ENCODE measurements around the gene ATAD3A. TPM values are rescaled to one million over a fixed set of nuclear protein-coding genes. Genes with fewer than 3 reads are reported as not detected.
A peak's percentile ranks its signal among the peaks of the same experiment; 100 is the strongest.

ATAD3A gene
- total and polyA plus RNA-seq, 7 donors, result 8.6 to 40.4 (median 12.8) TPM

DNA sequence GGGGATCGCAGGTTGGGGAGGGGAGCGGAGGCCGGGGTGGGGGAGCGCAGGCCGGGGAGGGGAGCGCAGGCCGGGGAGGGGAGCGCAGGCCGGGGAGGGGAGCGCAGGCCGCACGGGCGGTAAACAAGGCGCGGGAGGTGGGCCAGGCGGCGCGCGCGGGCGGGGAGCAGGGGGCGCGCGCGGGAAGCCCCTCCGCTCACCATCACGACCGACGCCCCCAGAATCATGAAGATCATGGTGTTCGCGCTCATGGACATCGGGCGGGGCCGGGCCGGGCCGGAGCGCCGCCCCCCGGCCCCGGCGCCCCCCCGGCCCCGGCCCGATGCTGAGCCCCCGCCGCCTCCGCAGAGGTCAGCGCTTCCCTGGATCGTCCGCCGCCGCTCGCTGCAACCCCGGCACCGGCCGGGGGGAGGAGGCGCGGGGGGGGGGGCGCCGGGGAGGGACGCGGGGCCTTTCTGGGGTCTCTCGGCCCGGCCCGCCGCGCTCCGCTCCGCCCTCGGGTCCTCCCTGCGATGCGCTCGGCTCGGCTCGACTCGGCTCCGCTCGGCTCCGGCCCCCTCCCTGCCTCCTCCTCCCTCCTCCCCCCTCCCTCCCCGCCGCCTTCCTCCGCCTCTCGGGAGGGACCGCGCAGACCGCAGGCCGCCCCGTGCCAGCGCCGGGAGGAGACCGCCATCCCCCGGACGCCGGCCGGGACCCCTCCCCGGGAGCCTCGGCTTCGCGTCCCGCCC lies 28.3 kb downstream of the ATAD3A start, which contains the start of gene TMEM240:
TMEM240 (minus strand) TSS at position 535 of the 728 bp plus-strand sequence; CDS start at position 257, 278 bp downstream.
- peak within 1 kb of the TSS; percentile 81 to 85 (median 83) for H3K27ac ChIP-seq
- intact Hi-C loops (cut with DNase I), result no loop called here
- 2% methylated on average over 99 to 100 of the region's 100 CpGs for WGBS, 2 donors
- peak within 1 kb of the TSS; percentile 63 to 88 (median 83) for H3K4me3 ChIP-seq
- H3K9me3 ChIP-seq, result no peaks in the 10 kb centered on the region
- TF ChIP-seq POLR2AphosphoS5 (IDR thresholded peaks at IDR 0.05) (no peak), POLR2A (IDR thresholded peaks at IDR 0.05) (no peak)
- TF ChIP-seq, protein P1, sequence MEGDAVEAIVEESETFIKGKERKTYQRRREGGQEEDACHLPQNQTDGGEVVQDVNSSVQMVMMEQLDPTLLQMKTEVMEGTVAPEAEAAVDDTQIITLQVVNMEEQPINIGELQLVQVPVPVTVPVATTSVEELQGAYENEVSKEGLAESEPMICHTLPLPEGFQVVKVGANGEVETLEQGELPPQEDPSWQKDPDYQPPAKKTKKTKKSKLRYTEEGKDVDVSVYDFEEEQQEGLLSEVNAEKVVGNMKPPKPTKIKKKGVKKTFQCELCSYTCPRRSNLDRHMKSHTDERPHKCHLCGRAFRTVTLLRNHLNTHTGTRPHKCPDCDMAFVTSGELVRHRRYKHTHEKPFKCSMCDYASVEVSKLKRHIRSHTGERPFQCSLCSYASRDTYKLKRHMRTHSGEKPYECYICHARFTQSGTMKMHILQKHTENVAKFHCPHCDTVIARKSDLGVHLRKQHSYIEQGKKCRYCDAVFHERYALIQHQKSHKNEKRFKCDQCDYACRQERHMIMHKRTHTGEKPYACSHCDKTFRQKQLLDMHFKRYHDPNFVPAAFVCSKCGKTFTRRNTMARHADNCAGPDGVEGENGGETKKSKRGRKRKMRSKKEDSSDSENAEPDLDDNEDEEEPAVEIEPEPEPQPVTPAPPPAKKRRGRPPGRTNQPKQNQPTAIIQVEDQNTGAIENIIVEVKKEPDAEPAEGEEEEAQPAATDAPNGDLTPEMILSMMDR (IDR thresholded peaks at IDR 0.05), result no peak
- peaks cover 0 to 26% (median 23%) of the 10 kb centered on the region in 4 donors for H3K4me1 ChIP-seq
- H3K27me3 ChIP-seq, result no peaks in the 10 kb centered on the region
- H3K36me3 ChIP-seq, result peaks cover 0 to 41% (median 17%) of the 10 kb centered on the region in 4 donors
- DNase-seq, result peak; percentile 92

DNA sequence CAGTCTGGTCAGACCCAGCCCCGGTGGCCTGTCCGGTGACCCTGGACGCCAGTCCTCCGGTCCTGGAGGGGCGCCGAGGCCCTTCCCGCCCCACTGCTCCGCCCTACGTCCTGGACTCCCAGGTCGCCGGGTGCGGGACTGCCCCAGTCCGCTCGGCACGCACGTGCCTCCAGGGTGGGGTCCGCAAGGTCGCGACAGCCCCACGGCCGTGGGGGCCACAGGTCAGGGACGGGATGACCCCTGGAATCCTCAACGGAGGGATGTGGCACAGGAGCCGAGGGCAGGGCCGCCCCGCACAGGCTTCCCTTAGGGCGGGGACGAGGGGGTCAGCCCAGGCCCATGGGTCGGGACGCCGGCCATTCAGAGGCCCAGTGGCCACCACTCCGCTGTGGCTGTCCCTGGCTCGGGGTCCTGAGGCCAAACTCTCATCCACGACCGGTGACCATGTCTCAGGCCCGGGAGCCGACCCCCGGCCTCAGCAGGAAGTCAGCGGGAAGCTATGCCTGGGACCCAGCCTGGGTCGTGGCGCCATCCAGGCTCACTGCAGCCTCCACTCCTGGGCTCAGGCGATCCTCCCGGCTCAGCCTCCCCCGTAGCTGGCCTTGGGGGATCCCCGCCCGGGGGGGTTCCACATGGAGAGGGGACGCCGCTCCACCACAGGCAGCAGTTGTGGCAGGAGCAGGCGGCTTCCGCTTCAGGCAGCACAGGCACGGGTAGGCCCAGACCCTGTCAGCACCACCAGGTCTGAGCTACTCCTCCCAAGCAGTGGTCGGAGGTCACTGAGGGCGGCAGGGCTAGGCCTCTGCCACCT lies 29.1 kb downstream of the ATAD3A start:
- Histone ChIP-seq H3K4me3 (peak overlapping the region; percentile 63 to 88 (median 83)), H3K27me3 (no peaks in the 10 kb centered on the region), H3K4me1 (peaks cover 0 to 26% (median 23%) of the 10 kb centered on the region in 4 donors), H3K36me3 (peaks cover 0 to 37% (median 15%) of the 10 kb centered on the region in 4 donors), H3K27ac (peak overlapping the region; percentile 81 to 85 (median 83)), H3K9me3 (no peaks in the 10 kb centered on the region)
- TF ChIP-seq POLR2AphosphoS5 (IDR thresholded peaks at IDR 0.05), result peak in 3 of 4 donors; percentile 7 to 59 (median 35)
- TF ChIP-seq, protein P1 (IDR thresholded peaks at IDR 0.05), result no peak
- intact Hi-C loops (cut with DNase I), result no loop called here
- no peak for DNase-seq
- 58 to 68% methylated on average over 53 of the region's 53 CpGs for WGBS, 2 donors

DNA sequence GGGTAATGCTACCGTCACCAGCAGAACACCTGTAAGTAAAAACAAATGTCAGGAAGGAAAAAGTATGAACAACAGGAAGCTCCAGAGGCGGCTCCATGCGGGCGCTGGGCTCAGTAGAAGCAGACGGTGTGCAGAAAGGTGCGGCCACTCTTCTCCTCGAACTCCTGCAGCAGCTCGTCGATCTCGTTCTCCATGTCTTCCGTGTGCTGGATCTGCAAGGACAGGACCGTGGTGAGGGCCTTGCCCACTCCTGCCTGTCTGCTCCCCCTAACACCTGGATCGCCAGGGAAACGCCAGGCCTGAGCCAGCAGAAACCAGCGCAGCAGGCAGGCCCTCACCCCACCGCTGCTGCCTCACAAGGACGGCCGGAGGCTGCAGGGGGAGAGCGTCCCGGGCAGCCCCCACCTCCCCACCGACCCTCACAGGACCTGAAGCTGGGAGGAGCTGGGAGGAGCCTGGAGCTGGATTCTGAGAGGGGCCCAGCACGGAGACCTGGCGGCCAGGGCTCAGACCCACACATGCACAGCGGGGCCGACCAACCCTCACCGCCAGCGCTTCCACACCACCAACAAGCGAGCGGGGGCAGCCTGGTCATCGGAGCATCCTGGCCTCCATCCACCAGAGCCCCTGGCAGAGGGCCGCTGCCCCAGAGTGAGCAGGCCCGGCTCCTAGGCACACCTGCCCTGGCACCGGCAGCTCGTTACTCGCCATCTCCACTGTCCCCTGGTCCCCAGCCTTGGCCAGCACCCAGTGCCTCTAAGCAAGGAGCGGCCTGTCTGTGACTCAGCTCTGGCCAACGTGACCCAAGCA lies 30.2 kb downstream of the ATAD3A start:
- intact Hi-C loops (cut with DNase I), result no loop called here
- no peaks in the 10 kb centered on the region for H3K9me3 ChIP-seq
- H3K4me1 ChIP-seq, result peaks cover 0 to 26% (median 23%) of the 10 kb centered on the region in 4 donors
- peak in 1 of 4 donors; percentile 10 for TF ChIP-seq POLR2AphosphoS5 (IDR thresholded peaks at IDR 0.05)
- no peak for TF ChIP-seq EP300 (IDR thresholded peaks at IDR 0.05)
- no peaks in the 10 kb centered on the region for H3K27me3 ChIP-seq
- H3K4me3 ChIP-seq, result no peak overlapping the region
- DNase-seq, result no peak
- 90 to 92% methylated on average over 37 of the region's 37 CpGs for WGBS, 2 donors
- H3K36me3 ChIP-seq, result peaks cover 0 to 41% (median 15%) of the 10 kb centered on the region in 4 donors
- no peak overlapping the region for H3K27ac ChIP-seq

DNA sequence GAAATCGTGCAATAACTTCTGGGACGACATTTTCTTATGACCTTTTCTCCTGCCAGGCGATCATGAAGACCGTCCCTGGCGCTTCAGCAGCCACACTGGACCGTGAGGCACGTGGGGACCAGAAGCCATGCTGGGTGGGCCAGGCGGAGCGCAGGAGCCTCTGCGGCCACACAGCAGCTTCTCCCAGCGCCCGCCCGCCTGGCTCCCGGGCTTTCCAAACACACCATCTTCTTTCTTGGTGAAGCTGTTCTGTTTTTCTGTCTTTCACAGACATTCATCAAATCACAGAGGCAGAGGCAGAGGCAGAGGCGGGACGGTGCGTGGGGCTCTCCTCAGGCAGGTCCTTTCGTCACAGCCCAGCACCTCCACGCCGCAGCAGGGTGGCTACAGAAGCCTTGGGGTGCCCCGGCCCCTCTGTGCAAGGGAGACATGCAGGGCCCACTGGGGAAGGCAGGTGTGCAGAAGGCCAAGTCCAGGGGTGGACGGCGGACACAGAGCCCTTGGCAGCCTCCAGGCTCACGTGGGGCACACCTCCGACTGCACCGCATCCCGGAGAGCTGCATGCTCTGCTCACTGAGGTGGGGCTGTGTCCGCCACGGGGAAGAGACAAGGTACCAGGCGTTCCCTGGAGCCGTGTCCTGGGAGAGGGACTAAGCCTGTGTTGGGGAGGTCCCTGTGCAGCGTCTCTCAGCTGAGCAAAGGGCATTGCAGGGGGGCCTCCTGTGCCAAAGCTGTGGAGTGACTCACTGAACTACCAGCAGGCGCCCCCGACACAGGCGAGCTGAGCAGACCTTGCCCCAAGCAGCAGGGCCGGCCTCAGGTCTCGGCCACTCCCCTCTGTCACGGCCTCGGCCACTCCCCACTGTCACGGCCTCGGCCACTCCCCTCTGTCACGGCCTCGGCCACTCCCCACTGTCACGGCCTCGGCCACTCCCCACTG lies 31.1 kb downstream of the ATAD3A start:
- H3K4me1 ChIP-seq, result peaks cover 0 to 26% (median 23%) of the 10 kb centered on the region in 4 donors
- no peak overlapping the region for H3K27ac ChIP-seq
- H3K36me3 ChIP-seq, result peaks cover 0 to 36% (median 15%) of the 10 kb centered on the region in 4 donors
- intact Hi-C loops (cut with DNase I), result no loop called here
- no peak overlapping the region for H3K4me3 ChIP-seq
- no peaks in the 10 kb centered on the region for H3K27me3 ChIP-seq
- no peak for DNase-seq
- 71 to 86% methylated on average over 45 of the region's 45 CpGs for WGBS, 2 donors
- TF ChIP-seq, protein P1 (IDR thresholded peaks at IDR 0.05), result no peak
- no peak for TF ChIP-seq EP300 (IDR thresholded peaks at IDR 0.05)
- TF ChIP-seq POLR2AphosphoS5 (IDR thresholded peaks at IDR 0.05), result no peak
- TF ChIP-seq POLR2A (IDR thresholded peaks at IDR 0.05), result no peak
- no peaks in the 10 kb centered on the region for H3K9me3 ChIP-seq
